AG09309 (cell line): ENCODE measurements around the gene CACNG4.

Experiments
- DNase-seq: peaks from one replicate; pipeline ENCODE4 v3.0.0-alpha.2; 2010; ENCODE audit warnings: low read depth
- H3K4me3 ChIP-seq: 2 replicates; pipeline ENCODE4 v1.5.1; 2011; ENCODE audit warnings: mild to moderate bottlenecking, low read depth, low read length, moderate library complexity; ENCODE audit not compliant: control insufficient read depth
- TF ChIP-seq, protein P1 (sequence below): IDR thresholded peaks from 2 replicates; pipeline ENCODE4 v1.5.1; 2011; ENCODE audit warnings: mild to moderate bottlenecking, low read depth, low read length, inconsistent platforms; ENCODE audit not compliant: insufficient read depth, control insufficient read depth; ENCODE audit errors: missing control alignments

The CACNG4 gene

GRCh38 chr17:67024736-67025135 is 60.2 kb downstream of the CACNG4 start:
- TF ChIP-seq, protein P1, sequence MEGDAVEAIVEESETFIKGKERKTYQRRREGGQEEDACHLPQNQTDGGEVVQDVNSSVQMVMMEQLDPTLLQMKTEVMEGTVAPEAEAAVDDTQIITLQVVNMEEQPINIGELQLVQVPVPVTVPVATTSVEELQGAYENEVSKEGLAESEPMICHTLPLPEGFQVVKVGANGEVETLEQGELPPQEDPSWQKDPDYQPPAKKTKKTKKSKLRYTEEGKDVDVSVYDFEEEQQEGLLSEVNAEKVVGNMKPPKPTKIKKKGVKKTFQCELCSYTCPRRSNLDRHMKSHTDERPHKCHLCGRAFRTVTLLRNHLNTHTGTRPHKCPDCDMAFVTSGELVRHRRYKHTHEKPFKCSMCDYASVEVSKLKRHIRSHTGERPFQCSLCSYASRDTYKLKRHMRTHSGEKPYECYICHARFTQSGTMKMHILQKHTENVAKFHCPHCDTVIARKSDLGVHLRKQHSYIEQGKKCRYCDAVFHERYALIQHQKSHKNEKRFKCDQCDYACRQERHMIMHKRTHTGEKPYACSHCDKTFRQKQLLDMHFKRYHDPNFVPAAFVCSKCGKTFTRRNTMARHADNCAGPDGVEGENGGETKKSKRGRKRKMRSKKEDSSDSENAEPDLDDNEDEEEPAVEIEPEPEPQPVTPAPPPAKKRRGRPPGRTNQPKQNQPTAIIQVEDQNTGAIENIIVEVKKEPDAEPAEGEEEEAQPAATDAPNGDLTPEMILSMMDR, result no peak
- DNase-seq, result no peak

GRCh38 chr17:67025216-67025792 is 60.8 kb downstream of the CACNG4 start:
- TF ChIP-seq, protein P1, result no peak
- no peak overlapping the region for H3K4me3 ChIP-seq
- DNase-seq, result no peak

More at GRCh38 chr17:67024736-67025135, 60.2 kb downstream of the CACNG4 start:
- H3K4me3 ChIP-seq, result no peak overlapping the region

- no peak overlapping the region for H3K4me3 ChIP-seq
- DNase-seq, result no peak
- TF ChIP-seq, protein P1, result no peak
Measured at GRCh38 chr17:67026341-67026740, 61.8 kb downstream of the CACNG4 start.

DNA sequence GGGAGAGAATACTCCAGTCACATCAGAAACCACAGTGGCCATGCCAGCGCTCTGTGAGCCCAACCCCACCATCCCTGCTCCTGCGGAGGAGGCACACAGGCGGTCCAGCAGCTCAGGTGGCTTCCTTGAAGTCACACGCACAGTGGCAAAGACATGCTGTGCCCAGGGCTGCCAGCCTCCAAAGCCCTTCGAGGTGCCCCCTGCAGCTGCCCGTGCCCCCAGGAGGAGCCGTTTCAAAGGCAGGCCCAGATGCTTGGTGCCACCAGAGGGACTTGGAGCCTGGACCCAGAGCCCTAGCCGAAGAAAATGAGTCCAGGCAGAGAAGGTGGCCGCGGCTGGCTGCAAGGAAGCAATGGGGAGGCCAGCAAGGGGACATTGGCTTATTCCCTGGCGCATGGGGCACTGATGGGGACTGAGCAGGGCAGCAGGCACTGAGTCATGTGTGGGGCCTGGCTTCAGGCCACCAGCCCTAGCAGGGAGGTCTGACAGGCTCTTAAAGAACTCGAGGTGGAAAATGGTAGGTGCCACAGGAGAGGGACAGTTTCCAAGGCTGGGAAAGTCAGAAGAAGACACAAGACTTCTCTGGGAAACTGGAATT is 62.6 kb downstream of the CACNG4 start:
- H3K4me3 ChIP-seq, result no peak overlapping the region
- no peak for DNase-seq
- TF ChIP-seq, protein P1, result no peak

DNA sequence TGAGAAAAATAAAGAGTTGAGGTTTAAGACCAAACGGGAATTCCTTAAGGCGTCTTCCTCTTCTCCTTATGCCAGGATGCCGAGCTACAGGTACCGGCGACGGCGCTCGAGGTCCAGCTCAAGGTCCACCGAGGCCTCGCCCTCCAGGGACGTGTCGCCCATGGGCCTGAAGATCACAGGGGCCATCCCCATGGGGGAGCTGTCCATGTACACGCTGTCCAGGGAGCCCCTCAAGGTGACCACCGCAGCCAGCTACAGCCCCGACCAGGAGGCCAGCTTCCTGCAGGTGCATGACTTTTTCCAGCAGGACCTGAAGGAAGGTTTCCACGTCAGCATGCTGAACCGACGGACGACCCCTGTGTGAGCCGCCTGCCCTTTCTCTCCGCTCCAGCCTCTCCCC is 66.1 kb downstream of the CACNG4 start:
- TF ChIP-seq, protein P1, result no peak
- H3K4me3 ChIP-seq, result no peak overlapping the region
- no peak for DNase-seq

- TF ChIP-seq, protein P1, result no peak
- H3K4me3 ChIP-seq, result no peak overlapping the region
- no peak for DNase-seq
Measured at GRCh38 chr17:67032382-67032781, 67.9 kb downstream of the CACNG4 start.
